CD4-positive, alpha-beta T cell treated with Interleukin-21 for 1 hour (primary cell): Measurements from ENCODE around the gene P2RY8.
"Not testable (repeated sequence)": the region's sequence is repeated elsewhere in the genome, so short reads cannot be mapped to it uniquely, and the experiment has no call there.

Source experiments
- DNase-seq: peaks from one replicate; pipeline ENCODE4 v3.0.0-alpha.2; 2020

P2RY8 gene

DNA sequence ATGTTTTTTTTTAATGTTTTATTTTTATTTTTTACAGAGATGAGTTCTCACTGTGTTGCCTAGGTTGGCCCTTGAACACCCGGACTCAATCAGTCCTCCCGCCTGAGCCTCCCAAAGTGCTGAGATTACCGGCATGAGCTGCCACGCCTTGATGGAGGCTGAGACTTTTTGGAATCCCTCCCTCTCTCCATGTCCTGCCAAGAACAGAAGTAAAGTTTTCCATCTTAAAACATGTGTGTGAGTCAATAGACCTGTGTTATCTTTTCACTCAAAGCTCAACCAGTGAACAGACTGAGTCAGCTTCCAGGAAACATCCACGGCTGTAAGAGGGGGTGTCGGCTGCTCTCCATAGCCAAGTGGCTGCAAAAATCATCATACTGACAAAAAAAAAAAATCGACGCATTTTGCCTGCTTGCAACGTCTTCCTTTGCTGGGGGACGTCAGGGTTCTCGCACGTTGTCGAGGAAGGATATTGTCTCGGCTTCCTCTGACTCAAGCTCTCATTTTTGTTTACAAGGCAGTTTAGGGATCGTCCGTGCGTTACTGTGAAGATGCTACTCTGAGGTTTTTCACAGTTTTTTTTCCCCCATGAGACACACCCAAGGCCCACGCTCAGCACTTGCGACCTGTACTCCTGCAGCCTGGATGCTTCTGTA is 74.3 kb downstream of the P2RY8 start:
- DNase-seq, result peak; percentile 89

- DNase-seq, result no peak
These were observed 74.9 kb downstream of the P2RY8 start for GRCh38 chrX:1462110-1462509.

- DNase-seq, result no peak
These were observed 81.1 kb downstream of the P2RY8 start for GRCh38 chrX:1455948-1456280.

GRCh38 chrX:1453951-1454785 is 82.8 kb downstream of the P2RY8 start:
- peak; percentile 88 for DNase-seq

- DNase-seq, result peak; percentile 84
These were observed 83.6 kb downstream of the P2RY8 start for GRCh38 chrX:1453395-1453783.

DNA sequence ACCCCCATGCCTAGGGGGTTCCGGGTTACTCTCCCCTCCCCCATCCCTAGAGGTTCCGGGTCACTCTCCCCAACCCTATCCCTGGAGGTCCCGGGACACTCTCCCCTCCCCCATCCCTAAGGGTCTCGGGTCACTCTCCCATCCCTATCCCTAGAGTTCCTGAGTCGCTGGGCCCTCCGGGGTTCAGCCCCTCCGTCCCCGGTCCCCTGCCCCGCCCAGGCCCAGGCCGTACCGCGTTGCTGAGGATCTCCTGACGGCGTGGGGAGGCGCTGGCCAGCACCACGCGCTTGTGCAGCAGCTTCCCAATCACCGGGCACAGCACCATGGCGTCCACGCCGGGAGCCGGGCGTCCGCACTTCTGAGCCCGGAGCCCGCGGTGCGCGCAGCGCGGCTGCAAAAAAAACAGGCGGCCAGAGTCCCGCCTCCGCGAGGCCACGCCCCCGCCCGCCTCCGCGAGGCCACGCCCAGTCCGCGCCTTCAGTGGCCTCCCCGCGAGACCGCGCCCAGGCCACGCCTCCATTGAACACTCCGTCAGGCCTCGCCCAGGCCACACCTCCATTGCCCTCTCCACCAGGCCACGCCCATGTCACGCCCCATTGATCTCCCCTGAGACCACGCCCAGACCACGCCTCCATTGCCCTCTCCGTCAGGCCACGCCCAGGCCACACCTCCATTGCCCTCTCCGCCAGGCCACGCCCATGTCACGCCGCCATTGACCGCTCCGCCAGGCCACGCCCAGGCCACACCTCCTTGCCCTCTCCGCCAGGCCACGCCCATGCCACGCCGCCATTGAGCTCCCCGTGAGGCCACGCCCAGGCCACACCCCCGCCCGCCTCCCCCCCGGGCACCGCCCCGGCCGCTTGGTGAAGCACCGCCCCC is 84.2 kb downstream of the P2RY8 start, which contains the start of gene ASMTL:
TSS of gene ASMTL (minus strand) at position 394 of the 879 bp plus-strand sequence. CDS start at position 325, 69 bp downstream.
- peak; percentile 98 for DNase-seq

DNA sequence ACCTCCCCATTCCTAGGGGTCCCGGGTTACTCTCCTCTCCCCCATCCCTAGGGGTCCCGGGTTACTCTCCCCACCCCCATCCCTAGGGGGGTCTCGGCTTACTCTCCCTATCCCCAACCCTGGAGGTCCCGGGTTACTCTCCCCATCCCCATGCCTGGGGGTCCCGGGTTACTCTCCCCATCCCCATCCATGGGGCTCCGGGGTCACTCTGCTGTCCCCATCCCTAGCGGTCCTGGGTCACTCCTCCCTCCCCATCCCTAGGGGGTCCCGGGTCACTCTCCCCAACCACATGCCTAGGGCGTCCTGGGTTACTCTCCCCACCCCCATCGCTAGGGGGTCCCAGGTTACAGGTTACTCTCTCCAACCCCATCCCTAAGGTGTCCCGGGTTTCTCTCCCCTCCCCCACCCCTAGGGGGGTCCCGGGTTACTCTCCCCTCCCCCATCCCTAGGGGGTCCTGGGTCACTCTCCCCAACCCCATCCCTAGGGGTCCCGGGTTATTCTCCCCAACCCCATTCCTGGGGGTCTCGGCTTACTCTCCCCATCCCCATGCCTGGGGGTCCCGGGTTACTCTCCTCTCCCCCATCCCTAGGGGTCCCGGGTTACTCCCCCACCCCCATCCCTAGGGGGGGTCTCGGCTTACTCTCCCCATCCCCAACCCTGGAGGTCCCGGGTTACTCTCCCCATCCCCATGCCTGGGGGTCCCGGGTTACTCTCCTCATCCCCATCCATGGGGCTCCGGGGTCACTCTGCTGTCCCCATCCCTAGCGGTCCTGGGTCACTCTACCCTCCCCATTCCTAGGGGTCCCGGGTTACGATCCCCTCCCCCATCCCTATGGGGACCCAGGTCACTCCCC is 85.1 kb downstream of the P2RY8 start:
- no peak for DNase-seq

DNA sequence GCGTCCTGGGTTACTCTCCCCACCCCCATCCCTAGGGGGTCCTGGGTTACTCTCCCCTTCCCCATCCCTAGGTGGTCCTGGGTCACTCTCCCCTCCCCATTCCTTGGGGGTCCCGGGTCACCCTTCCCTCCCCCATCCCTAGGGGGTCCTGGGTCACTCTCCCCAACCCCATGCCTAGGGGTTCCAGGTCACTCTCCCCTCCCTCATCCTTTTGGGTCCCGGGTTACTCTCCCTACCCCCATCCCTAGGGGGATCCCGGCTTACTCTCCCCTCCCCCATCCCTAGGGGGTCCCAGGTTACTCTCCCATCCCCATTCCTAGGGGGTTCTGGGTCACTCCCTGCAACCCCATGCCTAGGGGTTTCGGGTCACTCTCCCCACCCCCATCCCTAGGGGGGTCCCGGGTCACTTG is 85.7 kb downstream of the P2RY8 start:
- DNase-seq, result no peak

GRCh38 chrX:1450361-1451161 is 86.4 kb downstream of the P2RY8 start:
- DNase-seq, result no peak

- no peak for DNase-seq
These were observed 87.2 kb downstream of the P2RY8 start for GRCh38 chrX:1449823-1450149.

- DNase-seq, result no peak
These were observed 87.8 kb downstream of the P2RY8 start for GRCh38 chrX:1449036-1449822.

GRCh38 chrX:1448573-1449001 is 88.4 kb downstream of the P2RY8 start:
- not testable (repeated sequence) for DNase-seq

- DNase-seq, result not testable (repeated sequence)
These were observed 88.9 kb downstream of the P2RY8 start for GRCh38 chrX:1447969-1448572.

- DNase-seq, result not testable (repeated sequence)
These were observed 89.7 kb downstream of the P2RY8 start for GRCh38 chrX:1446984-1447968.

- no peak for DNase-seq
These were observed 92.2 kb downstream of the P2RY8 start for GRCh38 chrX:1444561-1445500.

DNA sequence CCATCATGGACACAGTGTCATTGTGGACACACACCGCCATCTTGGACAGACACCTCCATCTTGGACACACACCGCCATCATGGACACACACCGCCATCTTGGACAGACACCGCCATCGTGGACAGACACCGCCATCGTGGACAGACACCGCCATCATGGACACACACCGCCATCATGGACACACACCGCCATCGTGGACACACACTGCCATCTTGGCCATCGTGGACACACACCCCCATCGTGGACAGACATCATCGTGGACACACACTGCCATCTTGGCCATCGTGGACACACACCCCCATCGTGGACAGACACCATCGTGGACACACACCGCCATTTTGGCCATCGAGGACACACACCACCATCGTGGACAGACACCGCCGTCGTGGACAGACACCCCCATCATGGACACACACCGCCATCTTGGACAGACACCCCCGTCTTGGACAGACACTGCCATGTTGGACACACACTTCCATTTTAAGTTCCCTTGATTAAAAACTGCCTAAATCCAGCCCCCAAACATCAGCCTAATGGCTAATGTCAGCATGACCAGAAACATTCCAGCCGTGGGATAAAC is 93.4 kb downstream of the P2RY8 start:
- DNase-seq, result no peak

DNA sequence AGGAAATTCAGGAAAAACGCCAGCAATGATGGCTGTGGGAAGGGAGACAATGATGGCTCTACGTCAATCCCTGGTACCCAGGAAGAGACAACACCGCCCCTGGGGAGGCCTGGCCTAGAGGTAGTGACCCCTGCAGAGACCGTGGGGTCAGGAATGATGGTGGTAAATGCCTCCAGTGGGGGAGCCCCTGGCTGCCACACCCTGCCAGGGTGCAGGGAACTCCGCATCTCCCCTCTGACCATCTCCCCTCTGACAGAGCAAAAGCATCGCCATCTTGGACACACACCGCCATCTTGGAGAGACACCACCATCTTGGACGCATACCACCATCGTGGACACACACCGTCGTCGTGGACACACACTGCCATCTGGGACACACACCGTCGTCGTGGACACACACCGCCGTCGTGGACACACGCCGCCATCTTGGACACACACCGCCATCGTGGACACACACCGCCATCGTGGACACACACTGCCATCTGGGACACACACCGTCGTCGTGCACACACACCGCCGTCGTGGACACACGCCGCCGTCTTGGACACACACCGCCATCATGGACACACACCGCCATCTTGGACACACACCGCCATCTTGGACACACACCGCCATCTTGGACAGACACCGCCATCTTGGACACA is 94.1 kb downstream of the P2RY8 start:
- no peak for DNase-seq
